ENCODE measurements around the gene CDC6. TPM values are rescaled to one million over a fixed set of nuclear protein-coding genes. Genes with fewer than 3 reads are reported as not detected.

The CDC6 gene
- total RNA-seq, 1 donor from 2014 or later = 1.4 TPM

DNA sequence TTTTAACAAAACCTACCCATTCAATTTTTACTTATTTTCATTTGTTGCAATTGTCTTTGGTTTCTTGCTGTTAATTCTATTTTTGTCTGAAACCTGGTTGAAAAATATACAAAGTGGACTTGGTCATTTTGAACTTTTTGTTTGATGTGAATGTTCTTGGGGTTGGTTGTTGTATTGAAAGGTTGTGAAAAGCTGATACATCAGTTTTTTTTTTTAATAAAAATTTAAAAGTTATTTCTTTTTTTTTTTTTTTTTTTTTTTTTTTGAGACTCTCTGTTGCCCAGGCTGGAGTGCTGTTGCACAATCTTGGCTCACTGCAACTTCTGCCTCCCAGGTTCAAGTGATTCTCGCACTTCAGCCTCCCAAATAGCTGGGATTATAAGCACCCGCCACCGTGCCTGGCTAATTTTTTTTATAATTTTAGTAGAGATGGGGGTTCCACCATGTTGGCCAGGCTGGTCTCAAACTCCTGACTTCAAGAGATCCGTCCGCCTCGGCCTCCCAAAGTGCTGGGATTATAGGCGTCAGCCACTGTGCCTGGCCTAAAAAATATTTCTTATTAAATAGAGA is 39.7 kb upstream of the CDC6 start:
- DNase-seq (peak; percentile 68), ATAC-seq (no peak)
- intact Hi-C loops (cut with DNase I) = no loop called here

DNA sequence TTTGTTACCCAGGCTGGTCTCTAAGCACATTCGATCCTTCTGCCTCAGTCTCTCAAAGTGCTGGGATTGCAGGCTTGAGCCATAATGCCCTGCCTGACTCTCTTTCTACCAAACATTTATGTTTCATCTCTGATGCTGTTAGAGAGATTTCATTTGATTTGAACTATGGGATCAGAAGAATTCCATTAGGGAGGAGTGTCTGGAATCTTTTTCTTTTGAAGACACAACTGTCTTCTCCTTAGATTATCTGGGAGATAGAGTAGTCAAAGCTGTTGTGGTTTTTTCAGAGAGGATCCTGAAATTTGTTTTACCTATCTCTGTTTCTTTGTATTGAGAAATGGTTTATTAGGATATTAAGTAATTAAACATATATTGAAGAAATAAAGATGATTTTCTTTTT is 39.2 kb upstream of the CDC6 start:
- TF ChIP-seq, protein P1, sequence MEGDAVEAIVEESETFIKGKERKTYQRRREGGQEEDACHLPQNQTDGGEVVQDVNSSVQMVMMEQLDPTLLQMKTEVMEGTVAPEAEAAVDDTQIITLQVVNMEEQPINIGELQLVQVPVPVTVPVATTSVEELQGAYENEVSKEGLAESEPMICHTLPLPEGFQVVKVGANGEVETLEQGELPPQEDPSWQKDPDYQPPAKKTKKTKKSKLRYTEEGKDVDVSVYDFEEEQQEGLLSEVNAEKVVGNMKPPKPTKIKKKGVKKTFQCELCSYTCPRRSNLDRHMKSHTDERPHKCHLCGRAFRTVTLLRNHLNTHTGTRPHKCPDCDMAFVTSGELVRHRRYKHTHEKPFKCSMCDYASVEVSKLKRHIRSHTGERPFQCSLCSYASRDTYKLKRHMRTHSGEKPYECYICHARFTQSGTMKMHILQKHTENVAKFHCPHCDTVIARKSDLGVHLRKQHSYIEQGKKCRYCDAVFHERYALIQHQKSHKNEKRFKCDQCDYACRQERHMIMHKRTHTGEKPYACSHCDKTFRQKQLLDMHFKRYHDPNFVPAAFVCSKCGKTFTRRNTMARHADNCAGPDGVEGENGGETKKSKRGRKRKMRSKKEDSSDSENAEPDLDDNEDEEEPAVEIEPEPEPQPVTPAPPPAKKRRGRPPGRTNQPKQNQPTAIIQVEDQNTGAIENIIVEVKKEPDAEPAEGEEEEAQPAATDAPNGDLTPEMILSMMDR (IDR thresholded peaks at IDR 0.05) = no peak
- no peaks in the 10 kb centered on the region for H3K27me3 ChIP-seq
- intact Hi-C loops (cut with DNase I) = no loop called here
- no peak for DNase-seq
- ATAC-seq = no peak
- H3K4me1 ChIP-seq = peaks cover 13% of the 10 kb centered on the region
- no peaks in the 10 kb centered on the region for H3K36me3 ChIP-seq
- H3K9me3 ChIP-seq = no peaks in the 10 kb centered on the region
- no peak overlapping the region for H3K27ac ChIP-seq
- no peak overlapping the region for H3K4me3 ChIP-seq

More for the DNA sequence above, 39.7 kb upstream of the CDC6 start:
- Histone ChIP-seq H3K27me3 (no peaks in the 10 kb centered on the region), H3K4me3 (no peak overlapping the region), H3K9me3 (no peaks in the 10 kb centered on the region), H3K27ac (no peak overlapping the region), H3K4me1 (peaks cover 13% of the 10 kb centered on the region), H3K36me3 (no peaks in the 10 kb centered on the region)
- TF ChIP-seq, protein P1 (IDR thresholded peaks at IDR 0.05) = no peak

DNA sequence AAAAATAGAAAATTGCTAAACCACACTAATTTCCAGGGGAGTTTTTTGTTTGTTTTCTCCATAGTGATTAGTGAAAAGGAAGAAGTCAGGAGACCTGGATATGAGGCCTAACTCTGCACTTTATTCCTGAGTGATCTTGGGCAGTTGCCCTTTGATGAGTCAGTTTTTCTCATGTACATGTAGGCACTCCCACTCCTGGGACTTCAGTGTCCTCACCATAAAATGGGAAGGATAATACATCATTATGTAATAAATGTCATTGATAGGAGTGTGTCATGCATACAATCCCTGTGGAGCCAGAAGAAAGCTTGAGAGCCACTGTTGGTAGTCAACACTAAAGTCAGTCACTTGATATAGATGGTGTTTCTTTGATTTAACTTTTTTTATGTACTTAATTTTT is 36.1 kb upstream of the CDC6 start:
- no peak for DNase-seq
- no peak overlapping the region for H3K4me3 ChIP-seq
- TF ChIP-seq, protein P1 (IDR thresholded peaks at IDR 0.05) = no peak
- peak; percentile 61 for ATAC-seq
- peaks cover 4% of the 10 kb centered on the region for H3K36me3 ChIP-seq
- peaks cover 13% of the 10 kb centered on the region for H3K4me1 ChIP-seq
- H3K9me3 ChIP-seq = no peaks in the 10 kb centered on the region
- H3K27ac ChIP-seq = no peak overlapping the region
- no peaks in the 10 kb centered on the region for H3K27me3 ChIP-seq
- intact Hi-C loops (cut with DNase I) = no loop called here

DNA sequence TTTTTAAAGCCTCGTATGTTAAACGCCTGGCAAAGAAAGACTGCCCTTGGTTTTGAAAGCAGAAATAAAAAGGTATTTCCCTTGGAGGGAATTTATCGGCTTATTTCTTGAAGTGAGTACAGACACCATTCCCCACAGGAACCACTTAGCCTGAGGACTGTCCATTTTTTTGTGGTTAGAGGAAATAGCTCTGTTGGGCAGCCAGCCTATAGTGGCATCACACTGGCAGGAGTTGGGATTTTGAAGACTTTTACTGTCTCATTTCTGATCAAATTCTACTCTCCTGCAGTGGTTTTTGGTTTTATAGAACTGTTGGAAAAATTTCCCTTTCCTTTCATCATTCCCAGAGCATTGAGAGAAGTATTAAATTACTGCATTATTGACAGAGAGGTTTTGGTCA is 34.1 kb upstream of the CDC6 start:
- Histone ChIP-seq H3K27ac (no peak overlapping the region), H3K9me3 (no peaks in the 10 kb centered on the region), H3K27me3 (no peaks in the 10 kb centered on the region), H3K4me3 (no peak overlapping the region), H3K4me1 (peaks cover 13% of the 10 kb centered on the region), H3K36me3 (peaks cover 24% of the 10 kb centered on the region)
- TF ChIP-seq, protein P1 (IDR thresholded peaks at IDR 0.05) = no peak
- no peak for ATAC-seq
- no peak for DNase-seq
- intact Hi-C loops (cut with DNase I) = no loop called here

DNA sequence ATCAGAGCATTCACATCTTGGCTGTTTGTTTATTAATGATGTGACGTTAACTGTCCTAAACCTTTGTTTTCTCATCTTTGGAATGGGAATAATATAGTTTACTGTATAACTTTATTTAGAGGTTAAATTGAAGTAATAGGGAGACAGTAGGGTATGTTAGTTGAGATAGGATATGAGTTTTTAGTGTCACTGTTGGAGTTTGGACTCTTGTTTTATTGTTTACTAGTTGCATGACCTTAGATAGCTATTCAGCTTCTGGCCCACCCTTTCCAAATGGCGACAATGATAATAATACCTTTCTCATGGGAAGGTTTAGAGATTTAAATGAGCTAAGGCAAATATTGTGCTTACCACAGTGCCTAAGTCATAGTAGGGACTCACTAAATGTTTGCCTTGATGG is 28.2 kb upstream of the CDC6 start:
- ATAC-seq (no peak), DNase-seq (no peak)
- Histone ChIP-seq H3K4me3 (no peak overlapping the region), H3K27ac (no peak overlapping the region), H3K27me3 (no peaks in the 10 kb centered on the region), H3K36me3 (peaks cover 80% of the 10 kb centered on the region), H3K4me1 (no peaks in the 10 kb centered on the region), H3K9me3 (no peaks in the 10 kb centered on the region)
- TF ChIP-seq, protein P1 (IDR thresholded peaks at IDR 0.05) = no peak
- intact Hi-C loops (cut with DNase I) = no loop called here

DNA sequence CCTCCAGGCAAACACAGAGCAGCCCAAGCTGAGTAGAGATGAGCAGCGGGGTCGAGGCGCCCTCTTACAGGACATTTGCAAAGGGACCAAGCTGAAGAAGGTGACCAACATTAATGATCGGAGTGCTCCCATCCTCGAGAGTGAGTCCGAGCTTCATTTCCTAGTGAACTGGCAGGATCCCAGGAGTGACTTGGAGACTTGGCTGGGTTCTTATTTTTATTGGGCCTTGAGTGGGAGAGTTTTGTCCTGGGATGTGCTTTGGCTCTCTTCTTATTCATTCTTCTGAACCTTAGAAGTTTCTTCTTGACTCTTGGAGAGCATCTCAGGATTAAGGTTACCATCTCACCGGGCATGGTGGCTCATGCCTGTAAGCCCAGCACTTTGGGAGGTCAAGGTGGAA is 27.2 kb upstream of the CDC6 start:
- TF ChIP-seq, protein P1 (IDR thresholded peaks at IDR 0.05) = no peak
- Histone ChIP-seq H3K27ac (no peak overlapping the region), H3K27me3 (no peaks in the 10 kb centered on the region), H3K9me3 (no peaks in the 10 kb centered on the region), H3K4me3 (no peak overlapping the region), H3K4me1 (no peaks in the 10 kb centered on the region), H3K36me3 (peaks cover 90% of the 10 kb centered on the region)
- intact Hi-C loops (cut with DNase I) = no loop called here
- ATAC-seq (no peak), DNase-seq (no peak)
